ENCODE data around the gene FAM241B. TPM values are rescaled to one million over a fixed set of nuclear protein-coding genes. Genes with fewer than 3 reads are reported as not detected.
A peak's percentile ranks its signal among the peaks of the same experiment; 100 is the strongest.

Gene FAM241B
- total and polyA plus RNA-seq, 2 donors (not counting 1 experiment from before 2014, with no cell fraction given), result 0.54 to 0.64 TPM

GRCh38 chr10:69669409-69669808 lies 39.4 kb downstream of the FAM241B start:
- no peak overlapping the region for H3K9ac ChIP-seq (ENCODE audit: low read length)
- H3K4me1 ChIP-seq (ENCODE audit: control insufficient read depth in 2 of 2, insufficient read depth in 2 of 2, low read length in 2 of 2), result no peaks in the 10 kb centered on the region
- ChIA-PET POLR2A (no interaction called here), CTCF (no interaction called here)
- 85% methylated on average over 4 of the region's 4 CpGs for WGBS (ENCODE audit: insufficient coverage)
- no peak overlapping the region for H3K27ac ChIP-seq (ENCODE audit: low read length in 2 of 2)
- H3K9me3 Mint-ChIP-seq (ENCODE audit: insufficient read depth), result no peaks in the 10 kb centered on the region
- H3K36me3 ChIP-seq (replicated peaks in 1 of 2; ENCODE audit: control extremely low read depth in 1 of 2, control insufficient read depth in 1 of 2, extremely low read depth in 1 of 2, insufficient read depth in 2 of 2, low read length in 1 of 2), result no peaks in the 10 kb centered on the region
- peaks cover 0 to 2% (median 0%) of the 10 kb centered on the region in 3 donors for H3K9me3 ChIP-seq (ENCODE audit: control extremely low read depth in 1 of 3, control insufficient read depth in 2 of 3, insufficient read depth in 1 of 3, low read length in 2 of 3)
- H4K20me1 ChIP-seq (ENCODE audit: control insufficient read depth, insufficient read depth, low read length, poor library complexity, severe bottlenecking), result no peaks in the 10 kb centered on the region
- H3K4me3 Mint-ChIP-seq, result no peak overlapping the region
- TF ChIP-seq, protein P1, sequence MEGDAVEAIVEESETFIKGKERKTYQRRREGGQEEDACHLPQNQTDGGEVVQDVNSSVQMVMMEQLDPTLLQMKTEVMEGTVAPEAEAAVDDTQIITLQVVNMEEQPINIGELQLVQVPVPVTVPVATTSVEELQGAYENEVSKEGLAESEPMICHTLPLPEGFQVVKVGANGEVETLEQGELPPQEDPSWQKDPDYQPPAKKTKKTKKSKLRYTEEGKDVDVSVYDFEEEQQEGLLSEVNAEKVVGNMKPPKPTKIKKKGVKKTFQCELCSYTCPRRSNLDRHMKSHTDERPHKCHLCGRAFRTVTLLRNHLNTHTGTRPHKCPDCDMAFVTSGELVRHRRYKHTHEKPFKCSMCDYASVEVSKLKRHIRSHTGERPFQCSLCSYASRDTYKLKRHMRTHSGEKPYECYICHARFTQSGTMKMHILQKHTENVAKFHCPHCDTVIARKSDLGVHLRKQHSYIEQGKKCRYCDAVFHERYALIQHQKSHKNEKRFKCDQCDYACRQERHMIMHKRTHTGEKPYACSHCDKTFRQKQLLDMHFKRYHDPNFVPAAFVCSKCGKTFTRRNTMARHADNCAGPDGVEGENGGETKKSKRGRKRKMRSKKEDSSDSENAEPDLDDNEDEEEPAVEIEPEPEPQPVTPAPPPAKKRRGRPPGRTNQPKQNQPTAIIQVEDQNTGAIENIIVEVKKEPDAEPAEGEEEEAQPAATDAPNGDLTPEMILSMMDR (IDR thresholded peaks at IDR 0.05), result no peak
- no peak for TF ChIP-seq EZH2 (IDR thresholded peaks at IDR 0.05; ENCODE audit: borderline replicate concordance, insufficient read depth, low read depth, low read length, poor library complexity, severe bottlenecking)
- intact Hi-C loops (cut with micrococcal nuclease), result no loop called here
- H3K27ac Mint-ChIP-seq, result peak overlapping the region; percentile 8
- no peaks in the 10 kb centered on the region for H3K79me2 ChIP-seq (ENCODE audit: control insufficient read depth, insufficient read depth, low read length)
- no peak overlapping the region for H3K4me2 ChIP-seq (replicated peaks; ENCODE audit: low read depth, low read length, poor library complexity, severe bottlenecking)
- H2AFZ ChIP-seq (ENCODE audit: insufficient read depth, low read depth, low read length, poor library complexity, severe bottlenecking), result no peak overlapping the region
- H3K27me3 Mint-ChIP-seq, result peaks cover 23% of the 10 kb centered on the region
- ATAC-seq (ENCODE audit: low read depth), result no peak
- H3K27me3 ChIP-seq (replicated peaks in 1 of 4; ENCODE audit: control extremely low read depth in 1 of 4, control insufficient read depth in 3 of 4, insufficient read depth in 4 of 4, low read length in 3 of 4), result peaks cover 0 to 6% (median 2%) of the 10 kb centered on the region in 4 experiments
- H3K4me3 ChIP-seq (ENCODE audit: control extremely low read depth in 1 of 5, extremely low read depth in 1 of 5, insufficient read depth in 1 of 5, low read depth in 2 of 5, low read length in 4 of 5), result no peak overlapping the region
- no peaks in the 10 kb centered on the region for H3K4me1 Mint-ChIP-seq
- no peak for DNase-seq

DNA sequence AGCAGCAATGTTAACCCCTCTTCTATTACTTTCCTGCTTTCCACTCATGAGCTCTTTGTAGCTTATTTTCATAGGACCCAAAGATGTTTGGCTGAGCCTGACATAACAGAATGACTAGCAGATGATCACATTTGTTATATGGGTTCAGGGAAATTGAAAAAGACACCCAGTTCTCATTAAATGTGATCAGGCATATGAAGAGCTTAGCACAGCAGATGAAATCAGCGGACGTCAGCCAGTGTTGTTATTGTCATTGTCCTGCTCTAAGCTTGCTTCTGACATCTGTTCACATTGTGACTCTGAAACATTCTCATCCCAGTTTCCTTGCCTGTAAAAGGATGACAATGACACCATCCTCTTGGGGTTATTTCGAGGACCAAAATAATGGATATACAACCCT lies 43.5 kb downstream of the FAM241B start:
- H3K36me3 ChIP-seq (replicated peaks in 1 of 2; ENCODE audit: control extremely low read depth in 1 of 2, control insufficient read depth in 1 of 2, extremely low read depth in 1 of 2, insufficient read depth in 2 of 2, low read length in 1 of 2), result no peaks in the 10 kb centered on the region
- H3K4me3 Mint-ChIP-seq, result no peak overlapping the region
- no peaks in the 10 kb centered on the region for H3K79me2 ChIP-seq (ENCODE audit: control insufficient read depth, insufficient read depth, low read length)
- H3K9me3 Mint-ChIP-seq (ENCODE audit: insufficient read depth), result no peaks in the 10 kb centered on the region
- POLR2A ChIA-PET, result no interaction called here
- no peak for DNase-seq
- H3K27ac ChIP-seq (ENCODE audit: low read length in 2 of 2), result no peak overlapping the region
- H3K9ac ChIP-seq (ENCODE audit: low read length), result no peak overlapping the region
- H3K4me1 Mint-ChIP-seq, result no peaks in the 10 kb centered on the region
- intact Hi-C loops (cut with micrococcal nuclease), result no loop called here
- H4K20me1 ChIP-seq (ENCODE audit: control insufficient read depth, insufficient read depth, low read length, poor library complexity, severe bottlenecking), result no peaks in the 10 kb centered on the region
- no CpG with 5 or more reads among the region's 3 CpGs for WGBS (ENCODE audit: insufficient coverage)
- no peak overlapping the region for H2AFZ ChIP-seq (ENCODE audit: insufficient read depth, low read depth, low read length, poor library complexity, severe bottlenecking)
- no peak overlapping the region for H3K27ac Mint-ChIP-seq
- H3K9me3 ChIP-seq (ENCODE audit: control extremely low read depth in 1 of 3, control insufficient read depth in 2 of 3, insufficient read depth in 1 of 3, low read length in 2 of 3), result peaks cover 0 to 2% (median 0%) of the 10 kb centered on the region in 3 donors
- H3K27me3 ChIP-seq (replicated peaks in 1 of 4; ENCODE audit: control extremely low read depth in 1 of 4, control insufficient read depth in 3 of 4, insufficient read depth in 4 of 4, low read length in 3 of 4), result peaks cover 0 to 6% (median 2%) of the 10 kb centered on the region in 4 experiments
- H3K4me2 ChIP-seq (replicated peaks; ENCODE audit: low read depth, low read length, poor library complexity, severe bottlenecking), result no peak overlapping the region
- ATAC-seq (ENCODE audit: low read depth), result no peak
- no peak overlapping the region for H3K4me3 ChIP-seq (ENCODE audit: control extremely low read depth in 1 of 5, extremely low read depth in 1 of 5, insufficient read depth in 1 of 5, low read depth in 2 of 5, low read length in 4 of 5)
- TF ChIP-seq, protein P1 (IDR thresholded peaks at IDR 0.05), result no peak
- no peak for TF ChIP-seq EZH2 (IDR thresholded peaks at IDR 0.05; ENCODE audit: borderline replicate concordance, insufficient read depth, low read depth, low read length, poor library complexity, severe bottlenecking)
- CTCF ChIA-PET, result no interaction called here
- H3K27me3 Mint-ChIP-seq, result peaks cover 18% of the 10 kb centered on the region
- H3K4me1 ChIP-seq (ENCODE audit: control insufficient read depth in 2 of 2, insufficient read depth in 2 of 2, low read length in 2 of 2), result no peaks in the 10 kb centered on the region
